Right lobe of liver (tissue), 4 donors: ENCODE results near the gene LITAF.

ENCODE experiments used
- POLR2A ChIP-seq: fragments of 450-650 bp; IDR thresholded peaks from one replicate; pipeline ENCODE4 v1.6.1; 2017; ENCODE audit warnings: antibody characterized with exemption, mild to moderate bottlenecking
- TF ChIP-seq, protein P1 (sequence below), 4 donors: fragments of 200-600 bp in 3 of 4; fragments of 450-650 bp in 1 of 4; IDR thresholded peaks; one replicate each; pipeline versions ENCODE4 v1.5.1 to v1.8.0; 2016 to 2022; ENCODE audit warnings: antibody characterized with exemption in 4 of 4, mild to moderate bottlenecking in 2 of 4
- donor health status: DM: no; HTN: no; CAD: no.
- donor health status: DM: no; HTN: no; CAD: no.
- donor health status: DM: no; HTN: yes; CAD: no.

DNA sequence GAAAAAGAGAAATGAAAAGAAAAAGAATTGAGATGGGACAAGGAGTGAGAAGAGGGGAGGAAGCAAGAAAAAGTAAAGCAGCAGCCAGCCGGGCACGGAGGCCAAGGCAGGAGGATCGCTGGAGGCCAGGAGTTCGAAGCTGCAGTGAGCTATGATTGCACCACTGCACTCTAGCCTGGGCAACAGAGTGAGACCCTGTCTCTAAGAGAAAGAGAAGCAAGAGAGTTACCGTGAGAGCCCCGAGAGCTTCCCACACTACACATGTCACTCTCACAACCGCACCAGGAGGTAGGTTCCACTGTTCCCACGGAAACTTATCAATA is 18.8 kb upstream of the LITAF start:
- TF ChIP-seq, protein P1, sequence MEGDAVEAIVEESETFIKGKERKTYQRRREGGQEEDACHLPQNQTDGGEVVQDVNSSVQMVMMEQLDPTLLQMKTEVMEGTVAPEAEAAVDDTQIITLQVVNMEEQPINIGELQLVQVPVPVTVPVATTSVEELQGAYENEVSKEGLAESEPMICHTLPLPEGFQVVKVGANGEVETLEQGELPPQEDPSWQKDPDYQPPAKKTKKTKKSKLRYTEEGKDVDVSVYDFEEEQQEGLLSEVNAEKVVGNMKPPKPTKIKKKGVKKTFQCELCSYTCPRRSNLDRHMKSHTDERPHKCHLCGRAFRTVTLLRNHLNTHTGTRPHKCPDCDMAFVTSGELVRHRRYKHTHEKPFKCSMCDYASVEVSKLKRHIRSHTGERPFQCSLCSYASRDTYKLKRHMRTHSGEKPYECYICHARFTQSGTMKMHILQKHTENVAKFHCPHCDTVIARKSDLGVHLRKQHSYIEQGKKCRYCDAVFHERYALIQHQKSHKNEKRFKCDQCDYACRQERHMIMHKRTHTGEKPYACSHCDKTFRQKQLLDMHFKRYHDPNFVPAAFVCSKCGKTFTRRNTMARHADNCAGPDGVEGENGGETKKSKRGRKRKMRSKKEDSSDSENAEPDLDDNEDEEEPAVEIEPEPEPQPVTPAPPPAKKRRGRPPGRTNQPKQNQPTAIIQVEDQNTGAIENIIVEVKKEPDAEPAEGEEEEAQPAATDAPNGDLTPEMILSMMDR (IDR thresholded peaks at IDR 0.05), result no peak
- TF ChIP-seq POLR2A, result no peak
